Measurements from ENCODE around the gene CCDC17.

DNA sequence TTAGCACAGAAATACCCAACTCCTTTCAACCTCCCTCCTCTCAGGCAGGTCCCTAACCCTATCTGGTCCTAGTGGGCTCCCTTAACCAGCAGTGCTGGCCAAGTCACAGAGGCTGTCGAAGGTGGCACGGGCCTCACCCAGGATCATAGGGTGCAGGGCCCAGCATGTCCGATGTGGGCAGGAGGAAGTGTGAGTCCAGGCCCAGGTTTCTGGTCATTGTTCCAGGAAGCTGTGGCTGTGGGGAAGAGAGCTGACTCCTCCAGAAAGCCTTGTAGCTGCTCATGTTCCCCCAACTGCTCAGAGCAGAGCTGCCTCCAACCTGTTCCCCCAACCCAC lies 2.4 kb downstream of the CCDC17 start:
- TF ChIP-seq, protein P1, sequence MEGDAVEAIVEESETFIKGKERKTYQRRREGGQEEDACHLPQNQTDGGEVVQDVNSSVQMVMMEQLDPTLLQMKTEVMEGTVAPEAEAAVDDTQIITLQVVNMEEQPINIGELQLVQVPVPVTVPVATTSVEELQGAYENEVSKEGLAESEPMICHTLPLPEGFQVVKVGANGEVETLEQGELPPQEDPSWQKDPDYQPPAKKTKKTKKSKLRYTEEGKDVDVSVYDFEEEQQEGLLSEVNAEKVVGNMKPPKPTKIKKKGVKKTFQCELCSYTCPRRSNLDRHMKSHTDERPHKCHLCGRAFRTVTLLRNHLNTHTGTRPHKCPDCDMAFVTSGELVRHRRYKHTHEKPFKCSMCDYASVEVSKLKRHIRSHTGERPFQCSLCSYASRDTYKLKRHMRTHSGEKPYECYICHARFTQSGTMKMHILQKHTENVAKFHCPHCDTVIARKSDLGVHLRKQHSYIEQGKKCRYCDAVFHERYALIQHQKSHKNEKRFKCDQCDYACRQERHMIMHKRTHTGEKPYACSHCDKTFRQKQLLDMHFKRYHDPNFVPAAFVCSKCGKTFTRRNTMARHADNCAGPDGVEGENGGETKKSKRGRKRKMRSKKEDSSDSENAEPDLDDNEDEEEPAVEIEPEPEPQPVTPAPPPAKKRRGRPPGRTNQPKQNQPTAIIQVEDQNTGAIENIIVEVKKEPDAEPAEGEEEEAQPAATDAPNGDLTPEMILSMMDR (IDR thresholded peaks at IDR 0.05; ENCODE audit: borderline replicate concordance, extremely low read depth, low read length, poor library complexity, severe bottlenecking) = no peak
- no peak for TF ChIP-seq EZH2 (IDR thresholded peaks at IDR 0.05; ENCODE audit: borderline replicate concordance, low read depth, low read length, severe bottlenecking)

Data from DND-41 (cell line).